Progenitor cell of endocrine pancreas (in vitro differentiated cells): ENCODE data around the gene NPR2. TPM values are rescaled to one million over a fixed set of nuclear protein-coding genes. Genes with fewer than 3 reads are reported as not detected.
A peak's percentile ranks its signal among the peaks of the same experiment; 100 is the strongest.

ENCODE experiments used
- DNase-seq: peaks from one replicate; pipeline ENCODE4 v3.0.0; 2021; ENCODE audit warnings: low spot score; ENCODE audit not compliant: unreplicated experiment
- H3K27ac Mint-ChIP-seq: 2 replicates; pipeline ENCODE4 v1.8.0; 2021; ENCODE audit warnings: mild to moderate bottlenecking, moderate library complexity, mixed read lengths
- H3K27me3 Mint-ChIP-seq: 2 replicates; pipeline ENCODE4 v1.8.0; 2021; ENCODE audit warnings: mixed read lengths
- H3K36me3 Mint-ChIP-seq: 2 replicates; pipeline ENCODE4 v1.8.0; 2022; ENCODE audit warnings: mixed read lengths; ENCODE audit not compliant: insufficient read depth
- H3K4me1 Mint-ChIP-seq: 2 replicates; pipeline ENCODE4 v1.8.0; 2021; ENCODE audit warnings: low read depth, mixed read lengths
- H3K4me3 Mint-ChIP-seq: 2 replicates; pipeline ENCODE4 v1.8.0; 2021; ENCODE audit warnings: low read depth, mild to moderate bottlenecking, moderate library complexity, mixed read lengths
- H3K9me3 Mint-ChIP-seq: 2 replicates; pipeline ENCODE4 v1.8.0; 2021; ENCODE audit warnings: low read depth, mixed read lengths
- CTCF ChIP-seq: fragments of 200-600 bp; sonication (generic); IDR thresholded peaks from one replicate; pipeline ENCODE4 v1.5.0; 2021; ENCODE audit warnings: antibody characterized with exemption, mild to moderate bottlenecking; ENCODE audit not compliant: unreplicated experiment
- total RNA-seq: library from RNA; stranded (reverse); gene quantifications from 2 replicates; pipeline ENCODE4 v1.2.1, GENCODE V29; 2021

NPR2 gene
- total RNA-seq, 1 donor from 2014 or later, result 23.4 TPM

- TF ChIP-seq CTCF, result no peak
- no peak overlapping the region for H3K27ac Mint-ChIP-seq
- no peak overlapping the region for H3K4me3 Mint-ChIP-seq
- DNase-seq, result no peak
- H3K9me3 Mint-ChIP-seq, result no peaks in the 10 kb centered on the region
- peaks cover 6% of the 10 kb centered on the region for H3K36me3 Mint-ChIP-seq
- H3K27me3 Mint-ChIP-seq, result no peaks in the 10 kb centered on the region
- peaks cover 10% of the 10 kb centered on the region for H3K4me1 Mint-ChIP-seq
Measured at GRCh38 chr9:35808433-35808832, 17.0 kb downstream of the NPR2 start.

- Mint-ChIP-seq H3K4me1 (peaks cover 18% of the 10 kb centered on the region), H3K9me3 (no peaks in the 10 kb centered on the region), H3K27me3 (no peaks in the 10 kb centered on the region), H3K27ac (no peak overlapping the region), H3K36me3 (peaks cover 3% of the 10 kb centered on the region), H3K4me3 (no peak overlapping the region)
- no peak for DNase-seq
- no peak for TF ChIP-seq CTCF
Measured at GRCh38 chr9:35810122-35810521, 18.7 kb downstream of the NPR2 start.

GRCh38 chr9:35811381-35812024, 20.1 kb downstream of the NPR2 start:
- H3K27me3 Mint-ChIP-seq, result no peaks in the 10 kb centered on the region
- no peak for DNase-seq
- H3K27ac Mint-ChIP-seq, result peak overlapping the region; percentile 59
- no peak for TF ChIP-seq CTCF
- peak overlapping the region; percentile 77 for H3K4me3 Mint-ChIP-seq
- peaks cover 1% of the 10 kb centered on the region for H3K36me3 Mint-ChIP-seq
- peaks cover 3% of the 10 kb centered on the region for H3K9me3 Mint-ChIP-seq
- peaks cover 21% of the 10 kb centered on the region for H3K4me1 Mint-ChIP-seq

- H3K27ac Mint-ChIP-seq, result peak within 1 kb of the TSS; percentile 94
- TF ChIP-seq CTCF, result no peak
- H3K4me3 Mint-ChIP-seq, result peak within 1 kb of the TSS; percentile 77
- H3K9me3 Mint-ChIP-seq, result peaks cover 3% of the 10 kb centered on the region
- peak; percentile 75 for DNase-seq
- no peaks in the 10 kb centered on the region for H3K27me3 Mint-ChIP-seq
- H3K36me3 Mint-ChIP-seq, result peaks cover 1% of the 10 kb centered on the region
- peaks cover 21% of the 10 kb centered on the region for H3K4me1 Mint-ChIP-seq
Measured at GRCh38 chr9:35812025-35812602, 20.7 kb downstream of the NPR2 start, which contains the start of gene SPAG8. TSS of gene SPAG8 (minus strand) at chr9:35812262. CDS start at chr9:35812147, 115 bp downstream.

- peak overlapping the region; percentile 86 for H3K27ac Mint-ChIP-seq
- peaks cover 21% of the 10 kb centered on the region for H3K4me1 Mint-ChIP-seq
- peak; percentile 34 for TF ChIP-seq CTCF
- peaks cover 3% of the 10 kb centered on the region for H3K9me3 Mint-ChIP-seq
- no peak for DNase-seq
- H3K36me3 Mint-ChIP-seq, result no peaks in the 10 kb centered on the region
- no peaks in the 10 kb centered on the region for H3K27me3 Mint-ChIP-seq
- H3K4me3 Mint-ChIP-seq, result peak overlapping the region; percentile 67
Measured at GRCh38 chr9:35813434-35814105, 22.2 kb downstream of the NPR2 start.
